Measurements from ENCODE around the gene UNG.
A peak's percentile ranks its signal among the peaks of the same experiment; 100 is the strongest.

Gene UNG

DNA sequence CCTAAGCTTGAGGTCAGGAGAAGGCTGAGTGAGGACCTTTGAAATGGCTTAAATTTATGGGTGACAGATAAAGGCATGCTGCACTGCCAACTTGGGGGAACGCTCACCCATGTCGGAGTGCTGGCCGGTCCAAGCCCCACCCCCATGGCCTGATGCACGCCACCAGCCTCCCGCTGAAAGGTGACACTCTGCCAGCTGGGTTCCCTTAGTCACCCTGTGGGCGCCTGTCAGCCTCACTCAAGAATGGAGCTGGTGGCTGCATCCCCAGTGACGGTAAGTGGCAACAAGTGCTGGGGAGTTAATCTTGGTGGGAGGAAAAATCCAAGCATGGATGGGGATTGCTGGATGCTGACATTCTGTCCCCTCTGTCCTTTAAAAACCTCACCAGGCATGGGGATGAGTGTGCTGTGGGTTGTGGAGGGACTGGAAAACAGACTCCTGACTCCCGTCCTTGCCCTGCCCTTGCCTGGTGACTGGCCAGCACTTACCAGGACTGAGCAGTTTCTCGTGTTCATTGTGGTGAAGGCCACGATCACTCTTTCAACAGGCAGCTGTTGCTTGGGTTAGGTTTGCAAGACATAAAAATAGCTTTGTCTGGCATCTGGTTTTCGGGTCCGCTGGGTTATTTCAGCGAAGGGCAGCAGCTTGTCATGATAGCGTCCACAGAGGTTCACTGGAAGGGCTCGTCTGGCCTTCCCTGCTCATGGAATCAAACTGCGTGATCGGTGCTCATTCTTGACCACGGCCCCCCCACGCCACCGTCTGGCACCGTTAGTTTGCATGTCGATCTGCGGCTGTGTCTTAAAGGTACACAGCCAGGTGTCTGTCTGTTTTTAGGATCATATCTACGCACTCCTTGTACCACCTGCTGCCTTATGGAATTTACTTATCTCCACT is 34.0 kb downstream of the UNG start:
- DNase-seq = peak in 1 of 2 donors; percentile 75
- Histone ChIP-seq H3K4me3 (no peak overlapping the region), H3K36me3 (peaks cover 0 to under 1% (median 0%) of the 10 kb centered on the region in 3 donors), H3K27ac (peak overlapping the region in 1 of 2 donors; percentile 7), H3K4me1 (peaks cover 0 to 4% (median 0%) of the 10 kb centered on the region in 4 donors), H3K27me3 (no peaks in the 10 kb centered on the region), H3K9me3 (no peaks in the 10 kb centered on the region)
- TF ChIP-seq, protein P1, sequence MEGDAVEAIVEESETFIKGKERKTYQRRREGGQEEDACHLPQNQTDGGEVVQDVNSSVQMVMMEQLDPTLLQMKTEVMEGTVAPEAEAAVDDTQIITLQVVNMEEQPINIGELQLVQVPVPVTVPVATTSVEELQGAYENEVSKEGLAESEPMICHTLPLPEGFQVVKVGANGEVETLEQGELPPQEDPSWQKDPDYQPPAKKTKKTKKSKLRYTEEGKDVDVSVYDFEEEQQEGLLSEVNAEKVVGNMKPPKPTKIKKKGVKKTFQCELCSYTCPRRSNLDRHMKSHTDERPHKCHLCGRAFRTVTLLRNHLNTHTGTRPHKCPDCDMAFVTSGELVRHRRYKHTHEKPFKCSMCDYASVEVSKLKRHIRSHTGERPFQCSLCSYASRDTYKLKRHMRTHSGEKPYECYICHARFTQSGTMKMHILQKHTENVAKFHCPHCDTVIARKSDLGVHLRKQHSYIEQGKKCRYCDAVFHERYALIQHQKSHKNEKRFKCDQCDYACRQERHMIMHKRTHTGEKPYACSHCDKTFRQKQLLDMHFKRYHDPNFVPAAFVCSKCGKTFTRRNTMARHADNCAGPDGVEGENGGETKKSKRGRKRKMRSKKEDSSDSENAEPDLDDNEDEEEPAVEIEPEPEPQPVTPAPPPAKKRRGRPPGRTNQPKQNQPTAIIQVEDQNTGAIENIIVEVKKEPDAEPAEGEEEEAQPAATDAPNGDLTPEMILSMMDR (IDR thresholded peaks at IDR 0.05) = no peak
- intact Hi-C loops (cut with DNase I; ENCODE audit: low total_unique reads) = no loop called here

DNA sequence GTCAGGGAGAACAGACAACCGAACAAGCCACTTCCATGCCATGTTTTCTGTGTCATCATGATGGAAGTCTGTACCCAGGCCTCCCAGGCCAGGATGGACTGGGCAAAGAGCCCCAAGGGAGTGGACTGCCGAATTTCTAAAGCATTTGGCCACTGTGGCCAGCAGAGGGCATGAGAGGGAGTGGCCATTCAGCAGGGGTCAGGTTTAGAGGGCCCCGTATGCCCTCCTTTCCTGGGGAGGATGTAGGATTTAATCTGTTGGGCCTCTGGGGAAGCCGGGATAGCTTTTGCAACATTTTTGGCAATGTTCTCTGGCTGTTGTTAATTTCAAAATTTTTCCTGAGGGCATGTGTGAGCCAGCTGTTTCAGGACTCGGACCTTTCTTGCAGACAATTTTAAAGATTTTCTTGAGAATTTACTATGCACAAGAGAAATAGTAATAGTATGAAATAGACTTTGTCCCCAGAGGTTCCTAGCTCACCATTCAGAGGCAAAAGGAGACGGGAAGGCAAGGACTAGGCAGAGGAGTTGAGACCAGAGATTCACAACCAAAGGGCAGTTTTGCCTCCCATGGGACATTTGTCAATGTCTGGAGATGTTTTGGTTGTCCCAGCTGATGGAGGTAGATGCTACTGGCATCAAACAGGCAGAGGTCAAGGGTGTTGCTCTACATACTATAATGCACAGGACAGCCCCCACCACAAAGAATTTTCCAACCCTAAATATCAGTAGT is 37.0 kb downstream of the UNG start:
- Histone ChIP-seq H3K4me1 (peaks cover 0 to 4% (median 0%) of the 10 kb centered on the region in 4 donors), H3K27ac (no peak overlapping the region), H3K4me3 (no peak overlapping the region), H3K9me3 (no peaks in the 10 kb centered on the region), H3K36me3 (peaks cover 0 to 2% (median under 1%) of the 10 kb centered on the region in 3 donors), H3K27me3 (no peaks in the 10 kb centered on the region)
- DNase-seq = peak in 1 of 2 donors; percentile 73
- intact Hi-C loops (cut with DNase I; ENCODE audit: low total_unique reads) = no loop called here
- TF ChIP-seq, protein P1 (IDR thresholded peaks at IDR 0.05) = peak in 1 of 2 experiments; percentile 11

DNA sequence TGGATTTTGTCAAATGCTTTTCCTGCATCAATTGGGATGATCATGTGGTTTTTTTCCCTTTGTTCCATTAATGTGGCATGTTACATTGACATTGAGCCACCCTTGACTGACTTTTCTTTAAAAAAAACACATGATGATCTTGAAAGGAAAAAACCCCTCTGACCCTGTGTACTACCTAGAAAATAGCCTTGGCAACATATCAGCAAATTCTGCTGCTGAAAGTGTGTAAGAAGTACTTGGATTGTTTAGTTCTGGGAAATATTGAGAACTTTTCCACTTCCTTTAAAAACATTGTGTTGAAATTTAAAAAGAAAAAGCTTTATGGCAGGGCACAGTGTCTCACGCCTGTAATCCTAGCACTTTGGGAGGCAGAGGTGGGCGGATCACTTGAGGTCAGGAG is 39.7 kb downstream of the UNG start:
- H3K4me1 ChIP-seq = peaks cover 0 to 4% (median 0%) of the 10 kb centered on the region in 4 donors
- no peak overlapping the region for H3K4me3 ChIP-seq
- TF ChIP-seq, protein P1 (IDR thresholded peaks at IDR 0.05) = no peak
- intact Hi-C loops (cut with DNase I; ENCODE audit: low total_unique reads) = no loop called here
- DNase-seq = no peak
- no peak overlapping the region for H3K27ac ChIP-seq
- no peaks in the 10 kb centered on the region for H3K27me3 ChIP-seq
- H3K36me3 ChIP-seq = peaks cover 0 to 21% (median 7%) of the 10 kb centered on the region in 3 donors
- H3K9me3 ChIP-seq = no peaks in the 10 kb centered on the region

GRCh38 chr12:109139360-109139759 is 42.0 kb downstream of the UNG start:
- peak in 1 of 2 donors; percentile 25 for DNase-seq
- peaks cover 0 to 21% (median 10%) of the 10 kb centered on the region in 3 donors for H3K36me3 ChIP-seq
- intact Hi-C loops (cut with DNase I; ENCODE audit: low total_unique reads) = no loop called here
- TF ChIP-seq, protein P1 (IDR thresholded peaks at IDR 0.05) = no peak
- H3K4me3 ChIP-seq = no peak overlapping the region
- H3K9me3 ChIP-seq = no peaks in the 10 kb centered on the region
- H3K27me3 ChIP-seq = no peaks in the 10 kb centered on the region
- no peaks in the 10 kb centered on the region for H3K4me1 ChIP-seq
- no peak overlapping the region for H3K27ac ChIP-seq

- Histone ChIP-seq H3K4me3 (no peak overlapping the region), H3K36me3 (peaks cover 0 to 21% (median 10%) of the 10 kb centered on the region in 3 donors), H3K9me3 (no peaks in the 10 kb centered on the region), H3K27ac (no peak overlapping the region), H3K4me1 (no peaks in the 10 kb centered on the region), H3K27me3 (no peaks in the 10 kb centered on the region)
- TF ChIP-seq, protein P1 (IDR thresholded peaks at IDR 0.05) = no peak
- DNase-seq = peak in 1 of 2 donors; percentile 6
- intact Hi-C loops (cut with DNase I; ENCODE audit: low total_unique reads) = no loop called here
Observed at GRCh38 chr12:109139791-109140190, 42.4 kb downstream of the UNG start.
